ENCODE results near the gene UNC45B. TPM values are rescaled to one million over a fixed set of nuclear protein-coding genes. Genes with fewer than 3 reads are reported as not detected.
A peak's percentile ranks its signal among the peaks of the same experiment; 100 is the strongest.

The UNC45B gene
- total RNA-seq, 2 experiments from 2014 or later: 0.10 TPM

- Mint-ChIP-seq H3K9me3 (no peaks in the 10 kb centered on the region), H3K4me3 (no peak overlapping the region), H3K27me3 (no peaks in the 10 kb centered on the region), H3K4me1 (no peaks in the 10 kb centered on the region), H3K36me3 (ENCODE audit: low read depth) (peaks cover 10% of the 10 kb centered on the region), H3K27ac (no peak overlapping the region)
- CTCF ChIA-PET: interaction anchor here (1.6 to 3.1 kb wide), 4 partner anchors 9 to 136 kb away, joined by 4 to 9 read pairs (median 6); partner anchors contain the start of gene NLE1
- DNase-seq: no peak
- POLR2A ChIA-PET: no interaction called here
Observed at GRCh38 chr17:35127751-35128514, 19.7 kb upstream of the UNC45B start.

- Mint-ChIP-seq H3K4me3 (no peak overlapping the region), H3K36me3 (ENCODE audit: low read depth) (peaks cover 18% of the 10 kb centered on the region), H3K9me3 (no peaks in the 10 kb centered on the region), H3K27me3 (no peaks in the 10 kb centered on the region), H3K4me1 (no peaks in the 10 kb centered on the region), H3K27ac (no peak overlapping the region)
- ChIA-PET CTCF (interaction anchor here (1.8 to 3.1 kb wide), 2 partner anchors 11 to 40 kb away, joined by 4 to 9 read pairs; no protein-coding TSS in a partner anchor), POLR2A (no interaction called here)
- DNase-seq: no peak
Observed at GRCh38 chr17:35129154-35129972, 18.3 kb upstream of the UNC45B start.

GRCh38 chr17:35129973-35130351 lies 17.7 kb upstream of the UNC45B start:
- Mint-ChIP-seq H3K27ac (no peak overlapping the region), H3K9me3 (no peaks in the 10 kb centered on the region), H3K36me3 (ENCODE audit: low read depth) (peaks cover 22% of the 10 kb centered on the region), H3K4me3 (no peak overlapping the region), H3K27me3 (no peaks in the 10 kb centered on the region), H3K4me1 (no peaks in the 10 kb centered on the region)
- CTCF ChIA-PET: interaction anchor here (1.2 kb wide), 1 partner anchor 11 kb away, joined by 4 read pairs; no protein-coding TSS in a partner anchor
- POLR2A ChIA-PET: no interaction called here
- no peak for DNase-seq

DNA sequence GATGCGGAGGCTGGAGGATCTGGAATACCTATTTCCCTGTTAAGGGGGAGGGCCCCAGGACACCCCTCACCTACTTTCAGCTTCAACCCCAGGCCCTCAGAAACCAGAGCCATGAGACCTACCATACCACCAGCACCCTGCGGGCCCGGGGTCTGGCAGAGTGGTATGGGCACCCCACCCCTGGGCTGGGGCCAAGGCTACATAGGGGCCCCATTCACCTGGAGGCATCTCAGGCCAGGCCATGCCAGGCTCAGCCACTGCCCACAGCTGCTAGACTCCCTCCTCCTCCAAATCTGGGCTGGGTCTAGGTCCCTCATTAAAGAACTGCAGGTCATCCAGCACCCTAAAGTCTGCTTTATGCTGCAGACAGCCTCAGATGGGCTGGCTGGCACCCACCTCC lies 17.2 kb upstream of the UNC45B start:
- H3K9me3 Mint-ChIP-seq: no peaks in the 10 kb centered on the region
- POLR2A ChIA-PET: no interaction called here
- no peaks in the 10 kb centered on the region for H3K27me3 Mint-ChIP-seq
- H3K36me3 Mint-ChIP-seq (ENCODE audit: low read depth): peaks cover 26% of the 10 kb centered on the region
- H3K27ac Mint-ChIP-seq: no peak overlapping the region
- DNase-seq: no peak
- CTCF ChIA-PET: interaction anchor here (0.6 to 1.2 kb wide), 3 partner anchors 11 to 189 kb away, joined by 4 to 8 read pairs (median 5); no protein-coding TSS in a partner anchor
- H3K4me1 Mint-ChIP-seq: no peaks in the 10 kb centered on the region
- H3K4me3 Mint-ChIP-seq: no peak overlapping the region

- Mint-ChIP-seq H3K27me3 (no peaks in the 10 kb centered on the region), H3K4me1 (no peaks in the 10 kb centered on the region), H3K27ac (no peak overlapping the region), H3K36me3 (ENCODE audit: low read depth) (peaks cover 41% of the 10 kb centered on the region), H3K9me3 (no peaks in the 10 kb centered on the region), H3K4me3 (no peak overlapping the region)
- CTCF ChIA-PET: no interaction called here
- POLR2A ChIA-PET: no interaction called here
- no peak for DNase-seq
Observed at GRCh38 chr17:35132099-35132498, 15.5 kb upstream of the UNC45B start.

DNA sequence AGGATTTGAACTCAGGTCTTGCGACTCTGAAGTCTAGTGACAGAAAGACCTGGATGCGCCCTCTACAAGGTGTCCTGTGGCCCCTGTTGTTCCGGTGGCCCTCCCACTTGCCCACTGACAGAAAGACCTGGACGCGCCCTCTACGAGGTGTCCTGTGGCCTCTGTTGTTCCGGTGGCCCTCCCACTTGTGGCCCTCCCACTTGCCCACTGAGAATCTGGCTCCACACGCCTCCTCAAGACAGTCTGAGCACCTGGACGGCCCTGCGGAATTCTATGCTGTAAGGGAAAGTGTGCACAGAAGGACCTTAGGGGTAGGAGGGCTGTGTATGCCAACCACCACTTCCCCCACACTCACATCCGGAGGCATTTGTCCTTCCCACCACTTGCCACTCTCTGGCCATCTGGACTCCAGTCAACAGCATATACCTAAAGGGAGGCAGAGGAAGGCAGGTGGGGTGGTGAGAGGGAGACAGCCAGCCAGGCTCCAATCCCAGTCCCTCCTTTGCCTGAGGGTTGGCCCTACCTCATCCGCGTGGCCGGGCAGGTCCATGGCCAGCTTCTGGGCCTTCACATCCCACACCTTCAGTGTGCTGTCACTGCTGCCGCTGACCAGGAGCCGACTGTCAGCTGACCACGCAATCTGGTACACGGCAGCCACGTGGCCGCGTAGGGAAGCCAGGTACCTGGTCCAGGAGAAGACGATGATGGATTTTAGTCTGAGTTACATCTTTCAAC lies 14.6 kb upstream of the UNC45B start:
- Mint-ChIP-seq H3K4me1 (no peaks in the 10 kb centered on the region), H3K27ac (no peak overlapping the region), H3K4me3 (no peak overlapping the region), H3K27me3 (no peaks in the 10 kb centered on the region), H3K9me3 (no peaks in the 10 kb centered on the region), H3K36me3 (ENCODE audit: low read depth) (peaks cover 42% of the 10 kb centered on the region)
- POLR2A ChIA-PET: interaction anchor here (0.5 kb wide), 1 partner anchor 114 kb away, joined by 4 read pairs; no protein-coding TSS in a partner anchor
- CTCF ChIA-PET: interaction anchor here (1.0 kb wide), 1 partner anchor 10 kb away, joined by 3 read pairs; no protein-coding TSS in a partner anchor
- no peak for DNase-seq

GRCh38 chr17:35135322-35135721 lies 12.3 kb upstream of the UNC45B start:
- Mint-ChIP-seq H3K9me3 (no peaks in the 10 kb centered on the region), H3K27ac (no peak overlapping the region), H3K36me3 (ENCODE audit: low read depth) (peaks cover 50% of the 10 kb centered on the region), H3K4me1 (no peaks in the 10 kb centered on the region), H3K27me3 (no peaks in the 10 kb centered on the region), H3K4me3 (no peak overlapping the region)
- POLR2A ChIA-PET: no interaction called here
- DNase-seq: no peak
- CTCF ChIA-PET: interaction anchor here (0.7 to 0.8 kb wide), 2 partner anchors 17 to 18 kb away, joined by 3 read pairs; no protein-coding TSS in a partner anchor

GRCh38 chr17:35138218-35138617 lies 9.4 kb upstream of the UNC45B start:
- no peak for DNase-seq
- Mint-ChIP-seq H3K4me3 (no peak overlapping the region), H3K27ac (no peak overlapping the region), H3K9me3 (no peaks in the 10 kb centered on the region), H3K36me3 (ENCODE audit: low read depth) (peaks cover 41% of the 10 kb centered on the region), H3K27me3 (no peaks in the 10 kb centered on the region), H3K4me1 (peaks cover 13% of the 10 kb centered on the region)
- ChIA-PET POLR2A (no interaction called here), CTCF (interaction anchor here (1.2 kb wide), 1 partner anchor 626 kb away, joined by 4 read pairs; no protein-coding TSS in a partner anchor)

- Mint-ChIP-seq H3K4me1 (peaks cover 19% of the 10 kb centered on the region), H3K9me3 (no peaks in the 10 kb centered on the region), H3K4me3 (peak within 1 kb of the TSS; percentile 80), H3K36me3 (ENCODE audit: low read depth) (peaks cover 13% of the 10 kb centered on the region), H3K27me3 (no peaks in the 10 kb centered on the region), H3K27ac (peak within 1 kb of the TSS; percentile 84)
- ChIA-PET CTCF (interaction anchor here (0.7 to 1.7 kb wide), 10 partner anchors 9 to 566 kb away, joined by 3 to 8 read pairs (median 4); no protein-coding TSS in a partner anchor), POLR2A (no interaction called here)
- peak; percentile 87 for DNase-seq
Observed at GRCh38 chr17:35141681-35142466, 5.7 kb upstream of the UNC45B start, which contains the start of gene NLE1. NLE1 (minus strand) TSS chr17:35142303; CDS start chr17:35142275, 28 bp downstream.

GRCh38 chr17:35142467-35142796 lies 5.2 kb upstream of the UNC45B start:
- Mint-ChIP-seq H3K4me3 (peak overlapping the region; percentile 80), H3K27ac (peak overlapping the region; percentile 84), H3K4me1 (peaks cover 19% of the 10 kb centered on the region), H3K27me3 (no peaks in the 10 kb centered on the region), H3K36me3 (ENCODE audit: low read depth) (peaks cover 10% of the 10 kb centered on the region), H3K9me3 (no peaks in the 10 kb centered on the region)
- ChIA-PET CTCF (interaction anchor here (0.9 kb wide), 1 partner anchor 161 kb away, joined by 4 read pairs; no protein-coding TSS in a partner anchor), POLR2A (no interaction called here)
- DNase-seq: no peak

DNA sequence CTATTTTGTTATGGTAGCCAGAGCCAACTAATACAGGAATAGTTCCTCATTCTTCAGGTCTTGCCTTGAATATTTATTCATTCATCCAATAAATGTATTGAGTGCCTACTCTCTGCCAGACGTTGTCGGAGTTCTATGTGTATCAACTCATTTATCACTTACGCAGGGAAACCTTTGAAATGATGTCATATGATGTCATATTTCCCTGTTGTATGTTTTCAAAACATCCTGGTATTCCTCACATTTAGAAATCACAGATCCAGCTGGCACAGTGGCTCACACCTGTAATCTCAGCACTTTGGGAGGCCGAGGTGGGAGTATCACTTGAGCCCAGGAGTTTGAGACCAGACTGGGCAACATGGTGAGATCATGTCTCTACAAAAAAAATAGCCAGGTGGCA lies 2.8 kb upstream of the UNC45B start:
- ChIA-PET POLR2A (no interaction called here), CTCF (interaction anchor here (0.7 kb wide), 1 partner anchor 93 kb away, joined by 4 read pairs; no protein-coding TSS in a partner anchor)
- Mint-ChIP-seq H3K4me1 (peaks cover 19% of the 10 kb centered on the region), H3K27ac (no peak overlapping the region), H3K27me3 (no peaks in the 10 kb centered on the region), H3K4me3 (no peak overlapping the region), H3K36me3 (ENCODE audit: low read depth) (no peaks in the 10 kb centered on the region), H3K9me3 (no peaks in the 10 kb centered on the region)
- DNase-seq: no peak
